ENCODE results near the gene GATB. TPM values are rescaled to one million over a fixed set of nuclear protein-coding genes. Genes with fewer than 3 reads are reported as not detected.

GATB gene
- total RNA-seq, 4 donors from 2014 or later = 18.7 to 34.0 (median 27.6) TPM

DNA sequence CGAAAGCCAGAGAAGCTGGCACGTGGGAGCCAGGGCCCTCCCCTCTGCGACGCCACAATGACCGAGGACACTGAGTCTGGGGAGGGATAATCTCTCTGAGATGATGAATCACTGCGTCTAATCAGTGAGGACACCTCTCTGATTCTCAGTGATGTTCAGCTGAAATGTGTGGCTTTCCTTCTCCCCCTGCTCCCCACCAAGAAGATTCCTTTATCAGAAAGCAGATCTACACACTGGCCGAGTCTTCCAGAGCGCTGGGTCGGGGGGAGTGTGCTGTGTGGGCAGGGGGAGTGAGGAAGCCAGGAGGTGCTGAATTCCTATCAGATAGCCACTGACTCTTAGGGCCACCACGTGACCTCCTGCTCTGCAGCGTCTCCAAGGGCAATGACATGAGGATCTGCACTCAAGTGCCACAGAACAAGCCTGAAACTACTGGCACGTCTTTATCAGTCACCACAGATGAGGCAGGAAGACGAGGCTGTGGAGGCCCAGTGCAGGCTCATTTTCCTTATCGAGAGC is 89.2 kb downstream of the GATB start:
- TF ChIP-seq, protein P1, sequence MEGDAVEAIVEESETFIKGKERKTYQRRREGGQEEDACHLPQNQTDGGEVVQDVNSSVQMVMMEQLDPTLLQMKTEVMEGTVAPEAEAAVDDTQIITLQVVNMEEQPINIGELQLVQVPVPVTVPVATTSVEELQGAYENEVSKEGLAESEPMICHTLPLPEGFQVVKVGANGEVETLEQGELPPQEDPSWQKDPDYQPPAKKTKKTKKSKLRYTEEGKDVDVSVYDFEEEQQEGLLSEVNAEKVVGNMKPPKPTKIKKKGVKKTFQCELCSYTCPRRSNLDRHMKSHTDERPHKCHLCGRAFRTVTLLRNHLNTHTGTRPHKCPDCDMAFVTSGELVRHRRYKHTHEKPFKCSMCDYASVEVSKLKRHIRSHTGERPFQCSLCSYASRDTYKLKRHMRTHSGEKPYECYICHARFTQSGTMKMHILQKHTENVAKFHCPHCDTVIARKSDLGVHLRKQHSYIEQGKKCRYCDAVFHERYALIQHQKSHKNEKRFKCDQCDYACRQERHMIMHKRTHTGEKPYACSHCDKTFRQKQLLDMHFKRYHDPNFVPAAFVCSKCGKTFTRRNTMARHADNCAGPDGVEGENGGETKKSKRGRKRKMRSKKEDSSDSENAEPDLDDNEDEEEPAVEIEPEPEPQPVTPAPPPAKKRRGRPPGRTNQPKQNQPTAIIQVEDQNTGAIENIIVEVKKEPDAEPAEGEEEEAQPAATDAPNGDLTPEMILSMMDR (IDR thresholded peaks at IDR 0.05 in 4 of 5, conservative IDR thresholded peaks at IDR 0.05 in 1 of 5) = no peak
- TF ChIP-seq POLR2A (IDR thresholded peaks at IDR 0.05) = no peak
- DNase-seq = no peak
- H3K9me3 ChIP-seq = no peaks in the 10 kb centered on the region
- in situ Hi-C loops (cut with MboI; ENCODE audit: low sequenced_read_pairs in 4 of 4) = loop anchor here in 2 of 4 donors (25.0 kb wide), 2 partner anchors 259 to 716 kb away; partner anchors contain the start of gene FHIP1A (in 1 of the 2)
- no peaks in the 10 kb centered on the region for H3K36me3 ChIP-seq
- peak overlapping the region; percentile 69 to 95 (median 80) for H3K27ac ChIP-seq
- H3K27me3 ChIP-seq = no peaks in the 10 kb centered on the region
- intact Hi-C loops (cut with DNase I; ENCODE audit: low total_unique reads) = loop anchor here (2.0 kb wide), 1 partner anchor 19 kb away; no protein-coding TSS in a partner anchor
- no peak overlapping the region for H3K4me3 ChIP-seq
- no peak for ATAC-seq
- H3K4me1 ChIP-seq = peaks cover 59 to 60% of the 10 kb centered on the region in 2 donors

DNA sequence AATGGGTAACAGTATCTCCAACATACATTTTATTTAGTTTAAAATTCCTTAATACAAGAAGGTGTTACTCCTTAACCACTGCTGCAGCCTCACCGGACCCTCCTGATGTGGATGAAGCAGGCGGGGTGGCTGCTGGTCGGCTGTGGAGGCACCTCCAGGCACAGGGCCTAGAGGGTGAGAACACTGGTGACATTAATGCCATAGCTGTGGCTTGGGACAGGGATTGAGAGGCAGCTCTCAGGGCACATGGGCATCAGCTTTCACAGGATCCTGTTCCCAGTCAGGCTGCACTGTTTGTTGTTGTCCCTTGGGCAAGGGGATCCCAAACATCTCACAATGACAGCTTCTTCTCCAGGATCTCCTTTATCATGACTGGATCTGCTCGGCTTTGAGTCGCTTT is 90.0 kb downstream of the GATB start:
- peak; percentile 82 to 87 for ATAC-seq
- peak; percentile 82 to 90 for DNase-seq
- H3K4me3 ChIP-seq = no peak overlapping the region
- in situ Hi-C loops (cut with MboI; ENCODE audit: low sequenced_read_pairs in 4 of 4) (loop anchor here in 2 of 4 donors (25.0 kb wide), 2 partner anchors 259 to 716 kb away; partner anchors contain the start of gene FHIP1A (in 1 of the 2)), intact Hi-C loops (cut with DNase I; ENCODE audit: low total_unique reads) (loop anchor here (2.0 kb wide), 1 partner anchor 20 kb away; no protein-coding TSS in a partner anchor)
- no peaks in the 10 kb centered on the region for H3K36me3 ChIP-seq
- H3K27ac ChIP-seq = peak overlapping the region; percentile 69 to 95 (median 80)
- peaks cover 63 to 65% of the 10 kb centered on the region in 2 donors for H3K4me1 ChIP-seq
- TF ChIP-seq, protein P1 (IDR thresholded peaks at IDR 0.05 in 4 of 5, conservative IDR thresholded peaks at IDR 0.05 in 1 of 5) = peak in 1 of 5 experiments; percentile 25
- peak in 1 of 2 donors; percentile 62 for TF ChIP-seq POLR2A (IDR thresholded peaks at IDR 0.05)
- H3K27me3 ChIP-seq = no peaks in the 10 kb centered on the region
- H3K9me3 ChIP-seq = no peaks in the 10 kb centered on the region

DNA sequence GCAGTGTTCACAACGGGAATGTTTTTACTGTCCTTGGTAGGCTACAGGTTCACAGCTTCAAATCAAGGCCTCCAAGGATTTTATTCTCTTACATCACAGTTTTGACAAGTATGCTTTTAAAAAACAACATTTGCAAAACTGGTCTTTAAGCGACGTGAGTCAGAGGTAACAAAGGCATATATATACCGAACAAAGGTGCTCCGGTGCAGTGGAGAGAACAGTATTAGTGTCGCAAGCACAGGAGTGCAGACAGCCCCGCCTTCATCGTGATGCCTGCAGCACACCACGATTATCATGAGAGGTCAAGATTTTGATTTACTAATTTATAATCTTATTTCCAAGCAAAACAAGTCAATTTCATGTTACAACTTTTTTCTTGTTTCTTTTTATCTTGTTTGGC is 90.8 kb downstream of the GATB start:
- intact Hi-C loops (cut with DNase I; ENCODE audit: low total_unique reads) = loop anchor here (2.0 to 10.0 kb wide), 2 partner anchors 21 to 445 kb away; no protein-coding TSS in a partner anchor
- DNase-seq = no peak
- Histone ChIP-seq H3K36me3 (no peaks in the 10 kb centered on the region), H3K27ac (peak overlapping the region; percentile 69 to 95 (median 83)), H3K4me1 (peaks cover 59 to 63% of the 10 kb centered on the region in 2 donors), H3K27me3 (no peaks in the 10 kb centered on the region), H3K4me3 (no peak overlapping the region), H3K9me3 (no peaks in the 10 kb centered on the region)
- TF ChIP-seq, protein P1 (IDR thresholded peaks at IDR 0.05 in 4 of 5, conservative IDR thresholded peaks at IDR 0.05 in 1 of 5) = no peak
- TF ChIP-seq POLR2A (IDR thresholded peaks at IDR 0.05) = no peak
- in situ Hi-C loops (cut with MboI; ENCODE audit: low sequenced_read_pairs in 4 of 4) = loop anchor here in 2 of 4 donors (25.0 kb wide), 2 partner anchors 258 to 717 kb away; partner anchors contain the start of gene FHIP1A (in 1 of the 2)
- ATAC-seq = no peak

DNA sequence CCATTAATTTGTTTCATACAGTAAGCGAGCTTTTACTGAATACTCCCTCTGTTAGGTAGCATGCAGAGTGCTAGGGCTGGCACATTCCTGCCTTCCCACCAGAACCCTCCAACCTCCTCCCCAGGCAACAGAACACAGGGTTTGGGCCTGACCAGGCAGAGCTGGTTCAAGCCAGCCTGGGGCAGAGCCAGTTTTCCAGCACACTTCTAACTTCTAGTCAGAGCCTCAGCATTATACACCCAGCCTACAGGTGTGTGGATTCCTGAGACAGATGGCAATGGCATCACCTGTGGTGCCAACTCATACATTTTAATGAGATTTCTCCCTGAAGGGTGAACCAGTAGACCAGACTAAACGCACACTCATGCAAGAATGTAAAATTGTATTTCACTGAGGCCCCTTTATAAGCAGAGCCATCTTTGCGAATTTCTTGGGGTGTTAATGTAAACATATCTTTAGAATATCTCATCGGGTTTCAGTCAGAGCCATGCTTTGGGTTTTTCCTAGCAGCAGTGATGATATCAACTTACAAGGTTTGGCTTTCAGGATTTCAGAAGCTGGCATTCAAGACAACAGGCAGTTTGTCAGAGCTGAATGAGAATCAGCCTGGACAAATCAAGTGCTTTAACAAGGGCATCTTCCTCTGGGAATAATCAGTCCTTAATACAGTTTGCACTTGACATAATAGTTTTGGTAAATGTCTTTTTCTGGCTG is 92.0 kb downstream of the GATB start:
- H3K27ac ChIP-seq = peak overlapping the region; percentile 69 to 95 (median 83)
- TF ChIP-seq, protein P1 (IDR thresholded peaks at IDR 0.05 in 4 of 5, conservative IDR thresholded peaks at IDR 0.05 in 1 of 5) = no peak
- peak in 1 of 2 donors; percentile 12 for TF ChIP-seq POLR2A (IDR thresholded peaks at IDR 0.05)

More for the DNA sequence above, 92.0 kb downstream of the GATB start:
- no peaks in the 10 kb centered on the region for H3K27me3 ChIP-seq
- peaks cover 56% of the 10 kb centered on the region in 2 donors for H3K4me1 ChIP-seq
- DNase-seq (no peak), ATAC-seq (peak; percentile 28 to 37)
- peaks cover 0 to 4% of the 10 kb centered on the region in 2 donors for H3K36me3 ChIP-seq
- H3K9me3 ChIP-seq = no peaks in the 10 kb centered on the region
- intact Hi-C loops (cut with DNase I; ENCODE audit: low total_unique reads) = loop anchor here (10.0 kb wide), 1 partner anchor 446 kb away; no protein-coding TSS in a partner anchor
- in situ Hi-C loops (cut with MboI; ENCODE audit: low sequenced_read_pairs in 4 of 4) = loop anchor here in 2 of 4 donors (25.0 kb wide), 2 partner anchors 257 to 718 kb away; partner anchors contain the start of gene FHIP1A (in 1 of the 2)
- H3K4me3 ChIP-seq = no peak overlapping the region

All from gastrocnemius medialis (tissue), 4 donors.